Measurements from ENCODE around the gene ROBO2. TPM values are rescaled to one million over a fixed set of nuclear protein-coding genes. Genes with fewer than 3 reads are reported as not detected.

The ROBO2 gene
- total and polyA plus RNA-seq, 12 donors = 0.04 to 3.5 (median 0.34) TPM; not detected in 3

DNA sequence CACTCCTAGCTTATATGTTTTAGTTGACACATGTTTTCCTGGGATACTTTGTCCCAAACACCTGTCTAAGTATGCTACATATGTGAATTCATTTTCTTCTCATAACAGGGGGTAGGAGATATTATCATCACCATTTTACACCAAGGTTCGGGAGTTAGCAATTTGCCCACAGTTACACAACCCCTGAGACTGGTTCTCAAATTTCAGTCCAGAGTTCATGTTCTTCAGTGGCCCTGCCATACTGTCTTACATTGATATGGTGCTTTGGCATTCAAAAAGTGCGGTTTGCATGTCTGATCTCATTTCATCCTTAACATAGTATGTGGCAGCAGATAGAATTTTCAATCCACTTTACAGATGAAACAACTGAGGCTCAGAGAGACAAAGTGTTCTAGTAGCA, 38.4 kb downstream of the ROBO2 start:
- H3K36me3 ChIP-seq = no peaks in the 10 kb centered on the region
- H3K9me3 ChIP-seq = no peaks in the 10 kb centered on the region
- TF ChIP-seq, protein P1, sequence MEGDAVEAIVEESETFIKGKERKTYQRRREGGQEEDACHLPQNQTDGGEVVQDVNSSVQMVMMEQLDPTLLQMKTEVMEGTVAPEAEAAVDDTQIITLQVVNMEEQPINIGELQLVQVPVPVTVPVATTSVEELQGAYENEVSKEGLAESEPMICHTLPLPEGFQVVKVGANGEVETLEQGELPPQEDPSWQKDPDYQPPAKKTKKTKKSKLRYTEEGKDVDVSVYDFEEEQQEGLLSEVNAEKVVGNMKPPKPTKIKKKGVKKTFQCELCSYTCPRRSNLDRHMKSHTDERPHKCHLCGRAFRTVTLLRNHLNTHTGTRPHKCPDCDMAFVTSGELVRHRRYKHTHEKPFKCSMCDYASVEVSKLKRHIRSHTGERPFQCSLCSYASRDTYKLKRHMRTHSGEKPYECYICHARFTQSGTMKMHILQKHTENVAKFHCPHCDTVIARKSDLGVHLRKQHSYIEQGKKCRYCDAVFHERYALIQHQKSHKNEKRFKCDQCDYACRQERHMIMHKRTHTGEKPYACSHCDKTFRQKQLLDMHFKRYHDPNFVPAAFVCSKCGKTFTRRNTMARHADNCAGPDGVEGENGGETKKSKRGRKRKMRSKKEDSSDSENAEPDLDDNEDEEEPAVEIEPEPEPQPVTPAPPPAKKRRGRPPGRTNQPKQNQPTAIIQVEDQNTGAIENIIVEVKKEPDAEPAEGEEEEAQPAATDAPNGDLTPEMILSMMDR (IDR thresholded peaks at IDR 0.05) = no peak
- H3K4me3 ChIP-seq = no peak overlapping the region
- no peaks in the 10 kb centered on the region for H3K27me3 ChIP-seq
- intact Hi-C loops (cut with DNase I) = no loop called here
- 85 to 91% methylated on average over 2 of the region's 2 CpGs for WGBS, 2 donors
- peaks cover 0 to 10% (median 0%) of the 10 kb centered on the region in 9 donors for H3K4me1 ChIP-seq
- no peak overlapping the region for H3K27ac ChIP-seq
- no peak for ATAC-seq
- DNase-seq = no peak

DNA sequence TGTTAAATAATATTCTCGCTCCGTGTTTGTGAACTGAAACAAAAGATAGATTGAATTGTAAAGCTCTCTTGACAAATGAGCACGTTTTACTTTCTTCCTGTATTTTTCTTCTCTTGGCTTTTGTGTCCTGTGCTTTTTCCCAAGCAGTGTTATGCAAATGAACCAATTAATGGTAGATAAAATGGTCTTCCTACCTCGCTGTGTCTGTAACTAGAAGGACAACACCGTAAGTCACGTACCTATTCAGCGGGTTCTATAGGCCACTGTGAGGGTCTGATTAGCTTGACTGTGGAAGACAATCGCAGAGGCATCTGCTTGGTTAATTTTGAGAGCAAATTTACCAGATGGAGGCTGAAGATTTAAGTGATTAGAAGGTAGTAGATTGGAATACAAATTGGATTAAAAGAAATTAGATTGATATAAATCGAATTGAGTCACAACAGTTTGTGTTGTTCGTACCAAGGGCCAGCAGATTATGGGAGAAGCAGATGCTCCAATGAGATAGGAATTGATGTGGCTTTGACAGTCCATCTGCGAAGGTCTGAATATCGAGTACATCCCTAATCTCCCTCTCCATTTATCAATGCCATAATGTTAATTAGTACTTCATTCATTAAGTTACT, 40.2 kb downstream of the ROBO2 start:
- H3K27me3 ChIP-seq = no peaks in the 10 kb centered on the region
- H3K4me1 ChIP-seq = peaks cover 0 to 10% (median 0%) of the 10 kb centered on the region in 9 donors
- H3K27ac ChIP-seq = no peak overlapping the region
- 84 to 88% methylated on average over 12 of the region's 12 CpGs for WGBS, 2 donors
- ATAC-seq (no peak), DNase-seq (no peak)
- H3K4me3 ChIP-seq = no peak overlapping the region
- TF ChIP-seq, protein P1 (IDR thresholded peaks at IDR 0.05) = no peak
- H3K9me3 ChIP-seq = no peaks in the 10 kb centered on the region
- H3K36me3 ChIP-seq = no peaks in the 10 kb centered on the region
- intact Hi-C loops (cut with DNase I) = no loop called here

DNA sequence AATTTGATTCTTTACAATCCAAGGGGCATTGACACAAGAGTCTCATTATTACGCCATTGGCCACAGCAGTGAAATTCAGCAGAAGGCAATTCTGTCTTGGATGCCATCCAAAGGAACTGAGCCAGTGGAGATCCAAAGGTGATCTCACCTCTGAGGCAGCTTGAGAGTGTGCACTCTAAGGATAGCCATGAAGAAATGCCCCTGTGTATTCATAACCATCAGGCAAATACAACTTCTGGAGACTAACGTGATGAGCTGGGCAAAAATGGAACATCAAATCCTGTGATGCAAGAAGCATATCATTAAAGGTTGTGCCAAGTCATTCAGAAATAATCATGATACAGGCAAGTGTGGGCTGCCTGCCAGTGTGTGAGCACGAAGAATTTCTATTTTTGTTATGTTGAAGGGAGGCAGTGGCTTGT, 41.4 kb downstream of the ROBO2 start:
- TF ChIP-seq, protein P1 (IDR thresholded peaks at IDR 0.05) = no peak
- Histone ChIP-seq H3K4me1 (peaks cover 0 to 10% (median 0%) of the 10 kb centered on the region in 9 donors), H3K9me3 (no peaks in the 10 kb centered on the region), H3K4me3 (no peak overlapping the region), H3K27ac (no peak overlapping the region), H3K36me3 (no peaks in the 10 kb centered on the region), H3K27me3 (no peaks in the 10 kb centered on the region)
- DNase-seq (peak; percentile 14 to 29), ATAC-seq (peak in 6 of 8 donors; percentile 16 to 86 (median 68))
- 11 to 13% methylated on average over 3 of the region's 3 CpGs for WGBS, 2 donors
- intact Hi-C loops (cut with DNase I) = no loop called here

DNA sequence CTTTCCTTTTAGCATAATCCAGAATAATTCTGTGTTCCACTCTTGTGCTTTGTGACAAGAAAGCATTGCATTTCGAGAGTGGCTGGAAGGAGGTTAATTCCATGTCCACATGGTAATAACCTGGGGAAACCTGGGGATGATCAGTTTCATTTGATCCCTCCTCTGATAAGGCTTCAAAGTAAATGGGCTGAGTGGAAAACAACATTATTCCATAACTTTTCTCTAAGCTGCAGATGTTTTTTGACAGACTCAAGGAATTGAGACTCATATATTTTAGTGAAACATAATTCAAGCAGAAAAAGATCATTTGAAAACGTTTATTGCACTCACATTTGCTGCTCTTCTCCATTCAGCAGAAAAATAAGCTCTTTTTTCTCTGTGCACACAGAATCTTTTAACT, 44.6 kb downstream of the ROBO2 start:
- TF ChIP-seq, protein P1 (IDR thresholded peaks at IDR 0.05) = no peak
- ATAC-seq (no peak), DNase-seq (no peak)
- Histone ChIP-seq H3K4me3 (no peak overlapping the region), H3K9me3 (no peaks in the 10 kb centered on the region), H3K36me3 (no peaks in the 10 kb centered on the region), H3K27ac (no peak overlapping the region), H3K27me3 (no peaks in the 10 kb centered on the region), H3K4me1 (peaks cover 0 to 10% (median 0%) of the 10 kb centered on the region in 9 donors)
- intact Hi-C loops (cut with DNase I) = no loop called here
- 54 to 64% methylated on average over 2 of the region's 2 CpGs for WGBS, 2 donors
